ENCODE data around the gene HIRIP3. TPM values are rescaled to one million over a fixed set of nuclear protein-coding genes. Genes with fewer than 3 reads are reported as not detected.

HIRIP3 gene
- total RNA-seq, 2 donors from 2014 or later, result 10.8 to 22.4 TPM

DNA sequence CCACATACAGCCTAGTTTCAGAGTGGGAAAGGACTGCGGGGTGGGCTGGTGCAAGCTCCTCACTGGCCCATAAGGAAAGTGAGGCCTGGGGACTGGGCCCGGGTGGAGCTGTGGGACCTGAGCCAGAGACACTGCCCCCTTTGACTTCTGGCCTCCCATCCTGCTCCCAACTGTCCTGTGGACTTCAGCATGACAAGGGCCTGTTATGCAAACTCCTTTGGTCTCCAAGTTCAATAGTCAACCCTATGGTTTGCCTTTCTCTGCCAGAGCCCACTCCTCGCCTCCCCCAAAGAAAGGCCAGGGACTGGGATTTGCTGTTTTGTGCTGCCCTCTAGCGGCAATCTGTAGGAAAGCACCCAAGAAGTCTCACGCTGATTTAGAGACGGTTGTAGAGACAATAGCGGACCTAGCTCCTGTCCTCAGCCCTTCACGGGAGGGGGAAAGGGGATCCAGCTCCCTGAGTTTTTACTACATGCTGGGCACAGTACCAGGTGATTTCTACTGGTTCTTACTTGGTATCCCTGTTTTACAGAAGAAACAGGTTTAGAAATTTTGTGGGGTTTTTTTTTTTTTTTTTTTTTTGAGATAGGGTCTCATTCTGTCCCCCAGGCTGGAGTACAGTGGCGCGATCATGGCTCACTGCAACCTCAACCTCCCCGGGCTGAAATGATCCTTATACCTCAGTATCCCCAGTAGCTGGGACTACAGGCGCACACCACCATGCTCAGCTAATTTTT, 36.8 kb upstream of the HIRIP3 start:
- WGBS, result 24% methylated on average over 12 of the region's 12 CpGs
- Histone ChIP-seq H3K4me1 (replicated peaks) (peaks cover 5% of the 10 kb centered on the region), H3K27ac (no peak overlapping the region), H3K36me3 (no peaks in the 10 kb centered on the region), H3K4me3 (no peak overlapping the region), H3K27me3 (replicated peaks; ENCODE audit: insufficient read depth) (peaks cover 11% of the 10 kb centered on the region), H3K9me3 (no peaks in the 10 kb centered on the region)
- DNase-seq (ENCODE audit: low spot score), result no peak
- TF ChIP-seq, protein P1, sequence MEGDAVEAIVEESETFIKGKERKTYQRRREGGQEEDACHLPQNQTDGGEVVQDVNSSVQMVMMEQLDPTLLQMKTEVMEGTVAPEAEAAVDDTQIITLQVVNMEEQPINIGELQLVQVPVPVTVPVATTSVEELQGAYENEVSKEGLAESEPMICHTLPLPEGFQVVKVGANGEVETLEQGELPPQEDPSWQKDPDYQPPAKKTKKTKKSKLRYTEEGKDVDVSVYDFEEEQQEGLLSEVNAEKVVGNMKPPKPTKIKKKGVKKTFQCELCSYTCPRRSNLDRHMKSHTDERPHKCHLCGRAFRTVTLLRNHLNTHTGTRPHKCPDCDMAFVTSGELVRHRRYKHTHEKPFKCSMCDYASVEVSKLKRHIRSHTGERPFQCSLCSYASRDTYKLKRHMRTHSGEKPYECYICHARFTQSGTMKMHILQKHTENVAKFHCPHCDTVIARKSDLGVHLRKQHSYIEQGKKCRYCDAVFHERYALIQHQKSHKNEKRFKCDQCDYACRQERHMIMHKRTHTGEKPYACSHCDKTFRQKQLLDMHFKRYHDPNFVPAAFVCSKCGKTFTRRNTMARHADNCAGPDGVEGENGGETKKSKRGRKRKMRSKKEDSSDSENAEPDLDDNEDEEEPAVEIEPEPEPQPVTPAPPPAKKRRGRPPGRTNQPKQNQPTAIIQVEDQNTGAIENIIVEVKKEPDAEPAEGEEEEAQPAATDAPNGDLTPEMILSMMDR (IDR thresholded peaks at IDR 0.05), result peak; percentile 23 to 54 (median 43)
- TF ChIP-seq POLR2A (IDR thresholded peaks at IDR 0.05), result no peak
- intact Hi-C loops (cut with DNase I), result no loop called here

DNA sequence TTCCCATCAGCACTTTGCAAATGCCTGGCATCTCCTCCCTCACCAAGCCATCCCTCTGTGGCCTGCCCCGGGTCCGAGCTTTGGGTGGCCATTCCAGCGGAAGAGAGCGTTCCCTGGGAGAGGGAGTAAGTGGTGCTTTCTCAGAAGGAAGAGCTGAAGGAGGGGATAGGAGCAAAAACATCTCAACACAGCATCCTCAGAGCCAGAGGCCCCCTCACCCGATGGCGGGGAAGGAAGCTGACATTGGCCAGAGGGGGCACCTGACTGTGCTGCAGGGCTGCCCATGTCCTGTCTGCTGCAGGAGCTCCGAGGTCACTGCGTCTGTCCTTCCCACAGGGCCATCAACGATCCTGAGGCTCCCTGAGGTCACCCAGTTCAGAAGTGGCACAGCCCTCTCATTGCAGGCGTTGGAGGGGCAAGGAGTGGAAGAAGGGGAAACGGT, 36.1 kb upstream of the HIRIP3 start:
- WGBS, result 16% methylated on average over 11 of the region's 11 CpGs
- peaks cover 11% of the 10 kb centered on the region for H3K27me3 ChIP-seq (replicated peaks; ENCODE audit: insufficient read depth)
- TF ChIP-seq, protein P1 (IDR thresholded peaks at IDR 0.05), result no peak
- TF ChIP-seq POLR2AphosphoS5 (IDR thresholded peaks at IDR 0.05), result no peak
- no peak for TF ChIP-seq POLR2A (IDR thresholded peaks at IDR 0.05)

DNA sequence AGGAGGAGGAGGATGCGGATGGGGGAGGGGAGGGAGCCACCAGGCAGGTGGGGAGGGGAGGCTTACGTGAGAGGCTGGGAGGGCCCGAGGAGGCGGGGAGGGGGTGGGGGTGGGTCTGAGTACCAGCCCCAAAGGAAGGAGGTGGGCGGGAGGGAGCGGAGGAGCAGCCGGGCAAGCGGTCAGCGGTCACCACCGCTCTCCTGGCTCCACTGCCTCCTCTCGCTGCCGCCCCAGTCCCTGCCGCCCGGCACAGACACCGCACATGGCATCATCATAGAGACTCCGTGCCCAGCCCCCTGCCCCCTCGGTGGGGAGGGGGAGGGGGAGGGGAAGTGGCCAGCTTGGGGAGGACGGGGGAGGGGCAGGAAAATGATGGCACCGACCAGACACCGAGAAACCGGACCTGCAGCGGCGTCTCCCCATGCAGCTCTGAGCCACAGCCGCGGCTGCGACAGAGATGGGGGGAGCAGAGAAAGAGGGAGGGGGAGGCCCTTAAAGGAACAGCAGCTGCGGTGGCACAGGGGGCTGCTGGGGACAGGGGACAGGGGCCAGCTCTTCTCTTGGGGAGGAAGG, 35.5 kb upstream of the HIRIP3 start, which contains the start of gene TLCD3B:
Gene TLCD3B (minus strand): TSS at position 431 of the 573 bp plus-strand sequence. CDS start 744 bp downstream, outside the sequence.
- Histone ChIP-seq H3K9me3 (no peaks in the 10 kb centered on the region), H3K4me3 (no peak within 1 kb of the TSS), H3K27ac (no peak within 1 kb of the TSS), H3K36me3 (no peaks in the 10 kb centered on the region), H3K4me1 (replicated peaks) (peaks cover 5% of the 10 kb centered on the region), H3K27me3 (replicated peaks; ENCODE audit: insufficient read depth) (peaks cover 13% of the 10 kb centered on the region)
- DNase-seq (ENCODE audit: low spot score), result no peak
- WGBS, result 1% methylated on average over 26 of the region's 27 CpGs
- no peak for TF ChIP-seq POLR2AphosphoS5 (IDR thresholded peaks at IDR 0.05)
- TF ChIP-seq, protein P1 (IDR thresholded peaks at IDR 0.05), result no peak
- TF ChIP-seq POLR2A (IDR thresholded peaks at IDR 0.05), result no peak
- intact Hi-C loops (cut with DNase I), result no loop called here

More for the DNA sequence above, 36.1 kb upstream of the HIRIP3 start:
- H3K27ac ChIP-seq, result no peak overlapping the region
- no peaks in the 10 kb centered on the region for H3K9me3 ChIP-seq
- H3K4me1 ChIP-seq (replicated peaks), result peaks cover 5% of the 10 kb centered on the region
- intact Hi-C loops (cut with DNase I), result no loop called here
- no peak overlapping the region for H3K4me3 ChIP-seq
- no peak for DNase-seq (ENCODE audit: low spot score)
- H3K36me3 ChIP-seq, result no peaks in the 10 kb centered on the region

DNA sequence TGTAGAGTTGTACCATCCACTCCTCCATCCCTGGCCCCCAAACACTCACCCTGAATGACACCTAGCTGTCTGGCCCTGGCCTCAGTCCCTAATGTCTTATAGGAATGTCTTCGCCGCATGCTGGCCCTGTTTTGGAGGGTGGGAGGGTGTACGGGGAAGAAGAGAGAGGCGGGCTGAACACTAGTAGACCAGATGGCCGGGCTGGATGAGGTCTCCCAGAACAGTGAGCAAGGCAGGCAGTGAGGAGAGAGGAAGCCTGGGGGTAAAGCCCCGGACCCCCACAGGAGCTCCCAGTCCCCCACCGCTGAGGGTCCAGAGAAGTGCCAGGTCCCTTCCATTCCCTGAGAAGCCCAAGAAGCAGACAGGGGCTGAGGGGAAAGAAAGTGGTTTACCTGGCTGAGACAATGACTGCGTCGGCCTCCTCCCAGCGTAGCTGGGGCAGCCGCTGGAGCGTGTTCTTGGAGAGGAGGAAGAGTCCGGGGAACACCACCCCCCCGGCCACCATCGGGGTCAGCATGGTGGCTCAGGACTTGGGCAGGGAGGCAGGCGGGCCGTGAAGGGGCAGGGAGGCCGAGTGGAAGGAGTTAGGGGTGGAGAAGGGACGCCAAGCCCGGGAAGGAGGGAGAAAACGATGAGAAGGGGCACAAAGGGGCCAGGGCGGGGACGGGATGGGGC, 34.7 kb upstream of the HIRIP3 start:
- Histone ChIP-seq H3K4me1 (replicated peaks) (peaks cover 5% of the 10 kb centered on the region), H3K4me3 (no peak overlapping the region), H3K9me3 (no peaks in the 10 kb centered on the region), H3K36me3 (no peaks in the 10 kb centered on the region), H3K27me3 (replicated peaks; ENCODE audit: insufficient read depth) (peaks cover 13% of the 10 kb centered on the region), H3K27ac (no peak overlapping the region)
- TF ChIP-seq POLR2AphosphoS5 (IDR thresholded peaks at IDR 0.05), result no peak
- TF ChIP-seq, protein P1 (IDR thresholded peaks at IDR 0.05), result no peak
- TF ChIP-seq POLR2A (IDR thresholded peaks at IDR 0.05), result no peak
- DNase-seq (ENCODE audit: low spot score), result no peak
- 26% methylated on average over 23 of the region's 23 CpGs for WGBS
- intact Hi-C loops (cut with DNase I), result no loop called here
